Hematopoietic multipotent progenitor cell treated with erythropoietin and hydrocortisone succinate and interleukin-3 and kit ligand, for 4 days (in vitro differentiated cells): ENCODE results near the gene EMX2.
"Not testable (repeated sequence)": the region's sequence is repeated elsewhere in the genome, so short reads cannot be mapped to it uniquely, and the experiment has no call there.

Experiments
- DNase-seq: peaks from one replicate; pipeline ENCODE4 v3.0.0-alpha.2; 2015

Gene EMX2

DNA sequence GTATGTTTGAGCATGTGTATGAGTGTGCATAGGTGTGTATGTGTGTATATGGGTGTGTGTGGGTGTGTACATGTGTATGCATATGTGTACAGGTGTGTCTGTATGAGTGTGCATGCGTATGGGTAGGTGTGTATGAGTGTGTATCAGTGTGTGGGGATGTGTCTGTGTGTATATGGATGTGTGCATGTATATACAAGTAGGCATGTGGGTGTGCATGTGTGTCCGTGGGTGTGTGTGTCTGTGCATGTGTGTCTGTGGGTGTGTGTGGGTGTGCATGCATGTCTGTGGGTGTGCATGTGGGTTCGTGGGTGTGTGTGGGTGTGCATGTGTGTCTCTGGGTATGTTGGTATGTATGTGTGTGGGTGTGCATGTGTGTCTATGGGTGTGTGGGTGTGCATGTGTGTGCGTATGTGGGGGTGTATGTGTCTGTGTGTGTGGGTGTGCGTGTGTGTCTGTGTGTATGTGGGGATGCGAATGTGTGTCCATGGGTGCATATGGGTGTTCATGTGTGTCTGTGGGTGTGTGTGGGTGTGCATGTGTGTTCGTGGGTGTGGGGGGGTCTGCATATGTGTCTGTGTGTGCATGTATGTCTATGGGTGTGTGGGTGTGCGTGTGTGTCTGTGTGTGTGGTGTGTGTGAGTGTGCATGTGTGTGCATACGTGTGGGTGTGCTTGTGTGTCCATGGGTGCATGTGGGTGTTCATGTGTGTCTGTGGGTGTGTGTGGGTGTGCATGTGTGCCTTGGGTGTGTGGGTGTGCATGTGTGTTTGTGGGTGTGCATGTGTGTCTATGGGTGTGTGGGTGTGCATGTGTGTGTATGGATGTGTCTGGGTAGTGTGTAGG is 20.6 kb downstream of the EMX2 start:
- no peak for DNase-seq

DNA sequence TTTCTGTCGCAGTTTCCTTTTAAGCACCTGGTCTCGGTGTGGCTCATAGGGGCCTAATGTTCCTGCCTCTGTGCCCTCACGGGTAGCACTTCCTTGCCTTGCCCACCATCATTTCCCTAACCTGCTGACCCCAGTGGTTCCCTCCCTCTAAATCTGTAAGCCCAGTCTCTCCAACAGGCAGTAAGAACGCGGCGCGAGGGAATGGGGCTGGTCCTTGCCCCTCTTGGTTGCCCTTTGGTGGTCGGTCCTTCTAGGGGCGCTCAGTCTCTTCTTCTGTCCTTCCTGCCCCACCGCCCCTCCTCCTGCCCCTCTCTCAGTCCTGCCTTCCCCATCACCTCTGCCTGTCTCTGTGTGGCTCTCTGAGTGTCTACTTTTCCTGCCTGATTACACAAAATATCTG is 21.2 kb downstream of the EMX2 start:
- no peak for DNase-seq

DNA sequence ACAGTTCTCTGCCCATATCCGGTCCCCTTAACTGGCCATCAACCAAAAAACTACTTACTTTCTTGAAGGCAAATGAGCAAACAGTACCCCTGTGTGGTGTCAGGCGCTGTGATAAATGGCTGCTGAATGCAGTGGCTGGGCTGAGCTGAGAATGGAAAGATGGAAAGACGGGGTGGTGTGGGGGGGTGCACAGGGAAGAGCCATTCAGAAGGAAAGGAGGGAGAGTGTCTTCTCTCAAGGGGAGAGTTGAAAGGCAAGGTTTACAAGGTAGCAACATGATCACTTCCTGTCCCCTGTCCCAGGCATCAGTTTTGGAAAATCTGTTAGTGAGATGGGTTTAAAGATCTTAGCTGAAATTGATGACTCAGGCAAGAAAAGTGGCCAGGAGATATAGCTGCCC is 22.5 kb downstream of the EMX2 start:
- no peak for DNase-seq

DNA sequence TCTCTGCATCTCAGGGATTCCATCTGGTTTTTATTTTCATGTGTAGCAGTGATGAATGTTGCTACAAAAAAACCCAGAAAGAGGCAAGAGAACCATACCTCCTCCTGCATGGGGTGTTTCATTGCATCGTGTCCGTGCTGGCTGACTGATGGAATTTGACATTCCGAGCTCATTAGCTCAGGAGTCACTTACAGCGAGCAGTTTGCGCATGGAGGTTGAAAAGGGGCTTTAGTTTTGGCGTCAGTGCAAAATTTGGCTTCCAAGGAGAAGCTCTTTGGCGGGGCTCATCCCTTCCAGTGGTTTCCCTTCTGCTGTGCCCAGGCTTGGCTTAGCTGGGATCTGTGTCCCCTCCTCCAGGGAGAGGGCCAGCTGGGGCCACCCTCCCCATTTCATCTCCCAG is 25.8 kb downstream of the EMX2 start:
- no peak for DNase-seq

DNA sequence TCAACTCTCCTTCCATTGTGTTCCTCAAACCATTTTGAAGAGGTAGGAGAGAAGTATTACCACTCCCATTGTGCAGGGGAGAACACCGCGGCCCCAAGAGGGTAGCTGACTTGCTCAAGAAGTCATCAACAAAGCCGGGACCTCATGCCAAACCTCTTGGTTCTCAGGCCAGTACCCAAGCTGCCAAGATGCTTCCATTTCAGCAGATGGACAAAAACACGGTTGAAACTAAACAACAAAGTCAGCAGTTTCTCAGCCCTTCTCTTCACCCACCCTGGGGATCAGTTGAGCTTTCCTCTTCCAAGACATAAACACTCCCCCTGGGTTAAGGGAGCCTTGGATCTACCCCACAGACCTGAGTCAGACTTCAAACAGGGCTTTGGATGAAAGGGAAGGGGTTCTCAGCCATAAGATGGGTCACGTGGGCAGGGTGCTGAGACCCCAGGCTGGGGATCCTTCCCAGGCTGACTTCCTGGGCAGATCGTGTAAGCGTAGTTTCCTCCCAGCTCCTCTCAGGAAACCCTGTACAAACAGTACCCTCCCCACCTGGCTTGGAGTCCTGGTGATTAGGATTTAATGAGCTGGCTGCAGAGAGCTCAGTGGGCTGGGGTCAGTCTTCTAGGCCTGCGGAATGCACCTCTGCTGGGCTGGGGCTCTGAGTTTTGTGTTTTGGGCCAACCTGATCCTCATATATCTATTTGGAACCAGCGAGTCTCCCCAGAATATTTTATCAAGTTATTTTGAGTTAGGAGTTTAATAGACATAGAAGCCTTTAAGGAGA is 27.3 kb downstream of the EMX2 start:
- no peak for DNase-seq

DNA sequence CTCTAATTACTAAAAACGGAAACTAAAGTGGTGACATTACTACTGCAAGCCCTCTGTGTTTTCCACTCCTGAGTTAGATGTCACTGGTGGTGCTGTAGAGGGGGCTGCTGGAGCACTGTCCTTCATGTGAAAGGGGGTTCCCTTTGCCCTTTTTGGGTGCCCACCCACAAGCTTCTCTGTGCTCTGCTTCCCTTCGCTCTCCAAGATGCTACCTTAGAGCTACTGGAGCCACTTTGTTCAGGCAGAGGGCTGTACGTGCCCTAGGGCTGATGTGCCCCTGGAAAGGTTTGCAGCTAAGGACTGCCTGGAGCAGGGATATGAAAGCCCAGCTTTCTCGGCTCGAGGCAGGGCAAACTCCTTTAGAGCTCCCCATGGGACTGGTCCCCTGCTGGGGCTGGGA is 28.3 kb downstream of the EMX2 start:
- no peak for DNase-seq

DNA sequence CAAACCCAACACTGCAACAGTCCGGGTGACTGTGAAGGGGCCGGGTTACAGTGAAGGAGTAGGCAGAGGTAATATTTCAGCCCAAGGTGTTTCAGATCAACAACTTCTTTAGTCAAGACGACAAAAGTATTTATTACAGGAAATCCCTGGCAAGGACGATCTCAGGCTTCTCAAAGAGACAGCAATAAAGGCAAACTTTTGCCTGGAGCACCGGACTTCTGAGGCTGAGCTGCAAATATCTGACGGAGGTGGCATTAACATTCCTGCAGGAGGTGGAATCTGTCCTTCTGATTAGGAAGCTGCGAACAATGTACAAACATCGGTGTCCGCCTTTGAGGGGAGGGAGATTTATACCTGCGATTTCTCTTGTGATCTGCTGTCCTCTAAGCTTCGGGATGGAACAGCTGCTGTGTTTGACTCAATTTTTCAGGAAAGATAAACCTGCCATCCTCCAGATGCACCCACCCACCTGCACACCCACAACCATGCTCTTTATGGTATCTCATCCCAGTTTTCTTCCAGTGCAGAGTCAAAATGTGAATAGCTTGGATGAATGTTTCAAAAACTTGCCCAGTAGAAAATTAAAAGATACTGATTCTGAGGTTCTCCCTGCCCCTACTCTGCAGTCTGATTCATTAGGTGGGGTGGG is 32.1 kb downstream of the EMX2 start:
- DNase-seq = no peak

DNA sequence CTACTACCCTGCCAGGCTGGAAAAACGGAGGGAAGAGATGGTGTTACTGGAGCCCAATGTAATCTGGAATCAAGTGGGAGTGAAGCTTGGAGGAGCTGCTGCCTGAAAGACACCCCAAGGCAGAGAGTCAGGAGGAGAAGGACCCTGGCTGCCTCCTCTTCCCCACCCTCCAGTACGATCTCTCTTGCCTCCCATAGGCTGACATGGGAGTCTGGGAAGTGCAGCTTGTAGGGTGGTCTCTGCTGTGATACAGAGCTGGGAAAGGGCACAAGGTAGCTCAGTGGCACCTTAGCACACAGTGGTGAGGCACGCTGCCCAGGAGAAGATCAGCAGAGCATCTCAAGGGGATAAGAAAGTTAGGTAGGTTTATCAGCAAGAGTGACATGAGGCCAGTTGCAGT is 35.9 kb downstream of the EMX2 start:
- no peak for DNase-seq

DNA sequence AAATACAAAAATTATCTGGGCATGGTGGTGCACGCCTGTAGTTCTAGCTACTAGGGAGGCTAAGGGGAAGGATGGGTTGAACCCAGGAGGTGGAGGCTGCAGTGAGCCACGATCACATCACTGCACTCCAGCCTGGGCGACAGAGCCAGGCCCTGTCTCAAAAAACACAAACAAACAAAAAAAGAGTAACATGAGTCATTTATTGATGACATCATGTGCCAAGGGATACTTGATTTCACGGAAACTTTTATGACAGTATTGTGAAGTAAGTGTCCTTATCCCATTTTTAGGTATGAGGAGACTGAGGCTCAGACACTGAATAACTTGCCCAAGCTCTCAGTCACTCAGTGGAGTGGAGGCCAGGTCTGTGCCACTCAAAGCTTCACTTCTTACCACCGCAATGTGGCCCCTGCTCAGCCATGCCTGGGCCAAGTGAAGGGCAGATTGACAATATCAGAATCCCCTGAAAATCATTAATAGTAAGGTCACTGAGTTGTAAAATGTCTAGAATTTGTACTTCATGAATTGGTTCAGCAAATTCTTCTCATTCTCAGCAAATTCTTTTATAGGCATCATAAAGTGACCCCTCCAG is 36.5 kb downstream of the EMX2 start:
- no peak for DNase-seq

DNA sequence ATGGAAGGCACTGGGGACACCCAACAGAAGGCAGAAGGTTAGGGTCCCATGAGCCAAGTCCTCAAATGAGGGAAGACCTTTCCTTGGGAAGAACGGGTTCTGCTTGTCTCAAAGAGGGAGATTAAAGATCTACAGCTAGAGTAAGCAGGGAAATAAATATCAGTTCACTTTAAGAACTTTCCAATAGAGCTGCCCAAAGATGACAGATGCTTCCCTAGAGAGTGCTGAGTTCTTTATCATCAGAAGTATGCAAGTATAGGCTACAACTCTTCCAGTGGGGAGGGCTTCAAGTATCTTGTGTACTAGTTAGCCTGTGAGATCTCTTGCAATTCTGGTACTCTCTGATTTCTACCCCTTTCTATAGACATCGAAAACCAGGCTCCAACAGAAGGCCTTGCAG is 39.4 kb downstream of the EMX2 start:
- DNase-seq = no peak

DNA sequence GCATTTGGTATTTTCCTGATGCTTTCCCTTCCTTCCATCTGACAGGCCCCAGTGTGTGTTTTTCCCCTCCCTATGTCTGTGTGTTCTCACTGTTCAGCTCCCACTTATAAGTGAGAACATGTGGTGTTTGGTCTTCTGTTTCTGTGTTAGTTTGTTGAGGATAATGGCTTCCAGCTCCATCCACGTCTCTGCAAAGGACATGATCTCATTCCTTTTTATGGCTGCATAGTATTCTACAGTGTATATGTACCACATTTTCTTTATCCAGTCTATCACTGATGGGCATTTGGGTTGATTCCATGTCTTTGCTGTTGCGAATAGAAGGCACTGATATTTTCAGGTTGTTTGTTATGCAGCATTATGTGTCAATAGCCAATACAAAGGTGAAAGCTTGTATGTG is 42.3 kb downstream of the EMX2 start:
- DNase-seq = not testable (repeated sequence)

DNA sequence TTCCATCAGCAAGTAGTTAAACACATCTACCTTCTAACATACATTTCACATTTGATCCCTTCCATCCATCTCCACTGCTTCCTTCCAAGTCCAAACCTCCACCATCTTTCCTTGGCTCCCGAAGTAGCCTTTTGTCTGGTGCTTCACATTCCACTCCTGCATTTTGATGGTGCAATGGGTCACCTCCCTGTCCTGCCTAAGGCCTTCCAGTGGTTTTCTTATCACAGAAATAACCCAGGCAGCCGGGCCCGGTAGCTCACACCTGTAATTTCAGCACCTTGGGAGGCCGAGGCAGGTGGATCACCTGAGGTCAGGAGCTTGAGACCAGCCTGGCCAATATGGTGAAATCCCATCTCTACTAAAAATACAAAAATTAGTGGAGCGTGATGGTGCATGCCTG is 44.5 kb downstream of the EMX2 start:
- DNase-seq = no peak

DNA sequence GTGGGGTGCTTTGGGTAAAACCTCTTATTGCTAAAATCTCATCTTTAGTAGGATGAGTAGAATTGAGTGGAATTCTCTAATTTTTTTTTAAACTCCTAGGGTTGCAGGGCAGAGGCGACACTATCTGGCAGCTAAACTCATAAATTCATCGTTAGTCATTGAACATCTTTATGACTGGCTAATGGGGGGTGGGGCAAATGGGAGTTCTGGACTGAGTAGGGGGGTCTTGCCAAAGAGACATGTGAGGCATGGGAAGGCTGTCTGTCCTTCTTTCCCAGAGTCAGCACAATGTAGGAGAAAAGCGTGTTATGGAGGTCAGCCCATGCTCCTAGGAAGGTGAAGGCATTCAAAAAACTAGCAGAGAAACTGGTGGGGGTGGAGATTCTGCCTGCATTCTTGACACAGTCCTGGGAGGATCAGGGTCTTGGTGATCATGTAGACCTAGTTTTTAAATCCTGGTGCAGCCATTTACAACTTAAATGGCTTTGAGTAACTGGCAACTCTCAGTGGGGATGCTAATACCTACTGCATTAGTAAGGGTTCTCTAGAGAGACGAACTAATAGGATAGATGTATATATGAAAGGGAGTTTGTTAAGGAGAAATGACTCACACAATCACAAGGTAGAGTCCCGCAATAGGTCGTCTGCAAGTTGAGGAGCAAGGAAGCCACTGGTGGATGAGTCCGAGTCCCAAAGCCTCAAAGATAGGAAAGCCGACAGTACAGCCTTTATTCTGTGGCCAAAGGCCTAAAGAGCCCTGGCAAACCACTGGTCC is 47.7 kb downstream of the EMX2 start:
- no peak for DNase-seq

DNA sequence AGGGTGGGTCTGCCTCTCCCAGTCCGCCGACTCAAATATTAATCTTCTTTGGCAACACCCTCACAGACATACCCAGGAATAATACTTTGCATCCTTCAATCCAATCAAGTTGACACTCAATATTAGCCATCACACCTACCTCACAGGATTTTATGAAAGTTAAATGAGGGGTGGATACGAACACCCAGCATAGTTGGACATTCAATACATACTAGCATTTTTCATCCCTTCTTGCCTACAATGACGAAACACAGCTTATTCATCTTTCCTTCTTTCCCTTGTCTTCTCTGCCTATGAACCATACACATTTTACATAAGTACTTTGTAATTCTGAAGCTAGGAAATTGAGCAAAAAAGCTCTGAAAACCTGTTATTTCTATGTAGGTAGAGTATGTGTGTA is 48.5 kb downstream of the EMX2 start:
- DNase-seq = no peak

DNA sequence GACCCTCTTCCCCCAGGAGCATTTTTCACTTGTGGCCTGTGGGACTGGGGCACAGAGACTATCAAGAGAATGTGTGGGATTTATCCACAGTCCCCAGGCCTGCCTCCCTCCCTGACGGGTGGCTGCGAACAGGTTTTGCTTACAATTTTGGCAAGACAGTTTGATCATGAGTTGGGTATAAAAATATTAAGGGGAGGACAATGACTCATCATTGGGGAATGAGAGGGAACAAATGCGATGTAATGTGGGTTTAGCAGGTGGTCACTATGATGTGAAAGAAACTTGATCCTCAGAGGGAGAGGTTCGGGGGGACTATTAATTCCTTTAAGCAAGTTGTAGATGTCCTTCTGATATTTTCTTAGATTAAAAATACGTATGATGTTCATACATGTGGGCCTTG is 52.2 kb downstream of the EMX2 start:
- DNase-seq = no peak

DNA sequence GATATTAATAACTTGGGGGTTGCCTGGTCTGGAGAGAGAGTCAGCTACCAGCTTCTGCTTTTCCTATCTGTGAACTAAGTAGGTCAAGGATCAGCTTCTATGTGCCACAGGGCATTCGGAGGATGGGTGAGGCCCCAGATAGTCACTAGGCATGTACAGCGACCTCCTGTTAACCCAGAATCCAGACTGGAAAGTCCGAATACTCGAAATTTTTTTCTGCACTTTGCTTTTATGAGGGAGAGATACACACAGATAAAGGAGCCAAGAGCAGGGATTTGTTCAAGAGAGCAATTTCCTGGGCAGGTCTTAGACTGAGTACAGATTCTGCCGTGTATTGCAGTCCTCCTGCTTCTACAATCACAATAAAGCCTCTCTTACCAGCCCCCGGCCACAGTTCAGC is 54.2 kb downstream of the EMX2 start:
- no peak for DNase-seq

DNA sequence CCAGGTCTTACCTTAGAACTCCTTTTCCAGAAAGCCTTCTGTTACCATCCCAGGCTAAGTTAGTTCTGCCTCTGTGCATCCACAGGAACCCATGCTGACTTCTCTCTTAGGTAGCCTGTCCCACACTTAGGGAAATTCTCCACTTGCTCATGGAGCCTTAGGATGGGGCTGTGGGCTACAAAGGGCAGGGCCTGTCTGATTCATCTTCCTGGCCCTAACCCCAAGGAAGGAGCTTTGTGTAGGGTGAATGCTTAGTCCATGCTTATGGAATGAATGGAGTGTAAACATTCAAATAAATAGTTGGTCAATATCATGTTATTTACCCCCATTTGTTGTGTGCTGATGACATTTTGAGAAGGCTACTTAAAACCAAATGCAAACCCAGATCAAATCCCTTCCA is 54.7 kb downstream of the EMX2 start:
- DNase-seq = no peak
